Measurements from ENCODE around the gene EDARADD.

DNA sequence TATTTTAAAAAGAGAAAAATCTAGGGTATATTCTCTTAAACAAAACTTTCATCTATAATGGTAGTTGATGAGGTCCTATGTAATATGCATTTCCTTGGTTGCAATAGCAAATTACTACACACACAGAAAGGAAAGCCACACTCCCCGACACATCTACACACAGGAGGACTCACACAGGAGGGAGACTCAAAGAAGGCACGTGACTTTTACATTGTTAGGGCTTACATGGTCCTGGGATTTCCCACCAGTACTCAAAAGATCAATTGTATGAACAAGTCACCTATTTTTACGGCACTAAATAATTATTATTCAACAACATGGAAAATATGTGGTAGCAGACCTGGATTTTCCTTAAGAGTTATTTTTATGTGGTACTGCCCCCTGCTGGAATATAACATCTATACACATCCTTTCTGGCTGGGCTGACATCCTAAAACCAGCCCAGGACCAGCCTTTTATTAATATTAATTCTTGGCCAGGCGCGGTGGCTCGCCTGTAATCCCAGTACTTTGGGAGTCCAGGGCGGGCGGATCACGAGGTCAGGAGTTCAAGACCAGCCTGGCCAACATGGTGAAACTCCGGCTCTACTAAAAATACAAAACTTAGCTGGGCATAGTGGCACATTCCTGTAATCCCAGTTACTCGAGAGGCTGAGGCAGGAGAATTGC, 95.8 kb downstream of the EDARADD start:
- peak; percentile 57 to 67 for TF ChIP-seq RAD21 (IDR thresholded peaks at IDR 0.05 in 1 of 2, conservative IDR thresholded peaks at IDR 0.05 in 1 of 2; ENCODE audit: low read depth in 2 of 2, low read length in 2 of 2)
- no peak for TF ChIP-seq SIN3A (conservative IDR thresholded peaks at IDR 0.05 in 1 of 2, IDR thresholded peaks at IDR 0.05 in 1 of 2; ENCODE audit: low read depth in 1 of 2, low read length in 2 of 2)
- TF ChIP-seq CTCF (IDR thresholded peaks at IDR 0.05; ENCODE audit: control extremely low read depth in 1 of 3, insufficient read depth in 1 of 3, low read depth in 1 of 3, low read length in 3 of 3) = peak in 2 of 3 experiments; percentile 34 to 47; a peak in 2 of 4 replicates
- TF ChIP-seq NRF1 (IDR thresholded peaks at IDR 0.05; ENCODE audit: low read depth, low read length) = no peak
- no peak for TF ChIP-seq POLR2A (IDR thresholded peaks at IDR 0.05; ENCODE audit: control extremely low read depth in 1 of 2, low read depth in 2 of 2, low read length in 2 of 2)
- no peak for TF ChIP-seq PHF8 (conservative IDR thresholded peaks at IDR 0.05; ENCODE audit: low read depth, low read length)
- TF ChIP-seq YY1 (IDR thresholded peaks at IDR 0.05; ENCODE audit: low read depth, low read length) = no peak
- TF ChIP-seq HDAC6 (IDR thresholded peaks at IDR 0.05; ENCODE audit: low read depth, low read length) = no peak
- TF ChIP-seq EP300 (IDR thresholded peaks at IDR 0.05; ENCODE audit: borderline replicate concordance in 1 of 2, low read depth in 2 of 2, low read length in 2 of 2) = no peak
- TF ChIP-seq CHD1 (IDR thresholded peaks at IDR 0.05; ENCODE audit: low read depth, low read length) = no peak
- no peak for TF ChIP-seq RFX5 (IDR thresholded peaks at IDR 0.05; ENCODE audit: borderline replicate concordance, low read depth, low read length)
- no peak for TF ChIP-seq CEBPB (IDR thresholded peaks at IDR 0.05; ENCODE audit: low read depth, low read length)
- no peak for TF ChIP-seq POU5F1 (IDR thresholded peaks at IDR 0.05; ENCODE audit: low read depth, low read length)
